Esophagus squamous epithelium (tissue), 5 donors: ENCODE results near the gene CHD6. TPM values are rescaled to one million over a fixed set of nuclear protein-coding genes. Genes with fewer than 3 reads are reported as not detected.
"Not testable (repeated sequence)": the region's sequence is repeated elsewhere in the genome, so short reads cannot be mapped to it uniquely, and the experiment has no call there.

Experiments used
- DNase-seq: peaks from one replicate; lab custom pipeline; 2025; lab: John Stamatoyannopoulos, UW
- H3K27ac ChIP-seq, 4 donors: fragments of 200-600 bp; sonication (generic); one replicate each; pipeline ENCODE4 v1.5.1; 2016 to 2019; ENCODE audit warnings: mild to moderate bottlenecking in 1 of 4
- H3K27me3 ChIP-seq, 4 donors: fragments of 200-600 bp; sonication (generic); 1 replicate in 3 of 4; 2 replicates in 1 of 4; pipeline versions ENCODE4 v1.5.1 to v1.6.0; 2017 to 2021; ENCODE audit warnings: antibody characterized with exemption in 1 of 4
- H3K36me3 ChIP-seq, 3 donors: fragments of 200-600 bp; sonication (generic); one replicate each; pipeline ENCODE4 v1.5.1; 2016 to 2019
- H3K4me1 ChIP-seq, 3 donors: fragments of 200-600 bp; sonication (generic); one replicate each; pipeline ENCODE4 v1.5.1; 2017 to 2019
- H3K4me3 ChIP-seq, 4 donors: fragments of 200-600 bp; sonication (generic); 1 replicate in 3 of 4; 2 replicates in 1 of 4; pipeline ENCODE4 v1.5.1; 2016 to 2019; ENCODE audit warnings: mild to moderate bottlenecking in 2 of 4, moderate library complexity in 1 of 4
- H3K9me3 ChIP-seq, 3 donors: fragments of 200-600 bp; sonication (generic); one replicate each; pipeline ENCODE4 v1.5.1; 2016 to 2019
- CTCF ChIP-seq, 6 experiments: fragments of 450-650 bp in 4 of 6; fragments of 200-600 bp in 2 of 6; sonication (generic) in 2 of 6; IDR thresholded peaks; one replicate each; pipeline ENCODE4 v1.5.1; 2016 to 2019; ENCODE audit warnings: antibody characterized with exemption in 6 of 6, mild to moderate bottlenecking in 4 of 6, moderate library complexity in 4 of 6
- POLR2A ChIP-seq, 4 donors: fragments of 450-650 bp; IDR thresholded peaks; one replicate each; pipeline ENCODE4 v1.6.1; 2017; ENCODE audit warnings: antibody characterized with exemption in 4 of 4, mild to moderate bottlenecking in 4 of 4, moderate library complexity in 3 of 4
- WGBS, 2 donors: methylation state at CpG; one replicate each; pipeline ENCODE4 v1.1.5; 2018; 5-methylcytosine and 5-hydroxymethylcytosine counted together
- intact Hi-C: fragments of 100-400 bp; cut with DNase I; formaldehyde crosslinking; loops from one replicate; pipeline ENCODE4 v1.15.0; 2022
- total RNA-seq, 4 donors: library from RNA; depleted of rRNA; stranded (reverse); fragments of >200 nt; gene quantifications; one replicate each; pipeline ENCODE4 v1.1.0, GENCODE V29; 2016
- donor health status: DM: yes; HTN: yes; CAD: no.

CHD6 gene
- total RNA-seq, 4 donors from 2014 or later = 11.8 to 29.9 (median 17.6) TPM

- H3K27me3 ChIP-seq = no peaks in the 10 kb centered on the region
- peaks cover 0 to 20% (median 0%) of the 10 kb centered on the region in 3 donors for H3K36me3 ChIP-seq
- H3K9me3 ChIP-seq = peaks cover 0 to 7% (median 0%) of the 10 kb centered on the region in 3 donors
- H3K4me1 ChIP-seq = peaks cover 0 to under 1% (median 0%) of the 10 kb centered on the region in 3 donors
- no peak for DNase-seq
- 70 to 71% methylated on average over 3 of the region's 3 CpGs for WGBS, 2 donors
- TF ChIP-seq POLR2A (IDR thresholded peaks at IDR 0.05) (no peak), CTCF (IDR thresholded peaks at IDR 0.05) (no peak)
- H3K27ac ChIP-seq = no peak overlapping the region
- H3K4me3 ChIP-seq = no peak overlapping the region
- intact Hi-C loops = no loop called here
Measured at GRCh38 chr20:41540459-41540858, 77.7 kb downstream of the CHD6 start.

- no peak for DNase-seq
- Histone ChIP-seq H3K4me3 (no peak overlapping the region), H3K9me3 (peaks cover 0 to 7% (median 0%) of the 10 kb centered on the region in 3 donors), H3K27ac (no peak overlapping the region), H3K36me3 (peaks cover 0 to 20% (median 0%) of the 10 kb centered on the region in 3 donors), H3K27me3 (no peaks in the 10 kb centered on the region), H3K4me1 (peaks cover 0 to 9% (median 0%) of the 10 kb centered on the region in 3 donors)
- no peak for TF ChIP-seq CTCF (IDR thresholded peaks at IDR 0.05)
- no peak for TF ChIP-seq POLR2A (IDR thresholded peaks at IDR 0.05)
- intact Hi-C loops = no loop called here
- 93 to 95% methylated on average over 8 of the region's 8 CpGs for WGBS, 2 donors
Measured at GRCh38 chr20:41538810-41539596, 79.2 kb downstream of the CHD6 start.

GRCh38 chr20:41537865-41538264, 80.3 kb downstream of the CHD6 start:
- Histone ChIP-seq H3K4me3 (no peak overlapping the region), H3K4me1 (peaks cover 0 to 9% (median 0%) of the 10 kb centered on the region in 3 donors), H3K27me3 (no peaks in the 10 kb centered on the region), H3K9me3 (peaks cover 0 to 7% (median 0%) of the 10 kb centered on the region in 3 donors), H3K27ac (no peak overlapping the region), H3K36me3 (peaks cover 0 to 24% (median under 1%) of the 10 kb centered on the region in 3 donors)
- no peak for DNase-seq
- 95 to 98% methylated on average over 4 of the region's 4 CpGs for WGBS, 2 donors
- intact Hi-C loops = no loop called here
- TF ChIP-seq CTCF (IDR thresholded peaks at IDR 0.05) = no peak
- TF ChIP-seq POLR2A (IDR thresholded peaks at IDR 0.05) = no peak

- intact Hi-C loops, H3K9me3 ChIP-seq, DNase-seq, H3K4me1 ChIP-seq, H3K27me3 ChIP-seq, H3K27ac ChIP-seq, H3K4me3 ChIP-seq: not testable (repeated sequence)
- peaks cover 0 to 47% (median 8%) of the 10 kb centered on the region in 3 donors for H3K36me3 ChIP-seq
- 95 to 100% methylated on average over 1 of the region's 1 CpG for WGBS, 2 donors
Measured at GRCh38 chr20:41535551-41535950, 82.6 kb downstream of the CHD6 start.

GRCh38 chr20:41534842-41535241, 83.3 kb downstream of the CHD6 start:
- WGBS, 2 donors = 63 to 64% methylated on average over 2 of the region's 2 CpGs
- peaks cover 0 to 9% (median 0%) of the 10 kb centered on the region in 3 donors for H3K4me1 ChIP-seq
- H3K4me3 ChIP-seq = no peak overlapping the region
- H3K9me3 ChIP-seq = peaks cover 0 to 7% (median 0%) of the 10 kb centered on the region in 3 donors
- H3K27me3 ChIP-seq = no peaks in the 10 kb centered on the region
- no peak for TF ChIP-seq POLR2A (IDR thresholded peaks at IDR 0.05)
- no peak for TF ChIP-seq CTCF (IDR thresholded peaks at IDR 0.05)
- H3K27ac ChIP-seq = no peak overlapping the region
- H3K36me3 ChIP-seq = peaks cover 0 to 54% (median 8%) of the 10 kb centered on the region in 3 donors
- intact Hi-C loops = no loop called here
- DNase-seq = no peak
